DMS153 treated with DMSO at 0.1 percent for 48 hours (cell line): ENCODE data around the gene TSFM.
A peak's percentile ranks its signal among the peaks of the same experiment; 100 is the strongest.

ENCODE experiments used
- DNase-seq: peaks from one replicate; lab custom pipeline; 2025; ENCODE audit not compliant: unreplicated experiment; lab: John Stamatoyannopoulos, UW

Gene TSFM

GRCh38 chr12:57782608-57783465, at the start of gene TSFM:
TSFM (plus strand) TSS chr12:57782787; CDS start chr12:57782802, 15 bp downstream.
- peak; percentile 89 for DNase-seq

- DNase-seq: no peak
These were observed 48.7 kb upstream of the TSFM start for GRCh38 chr12:57733928-57734327.

- DNase-seq: no peak
These were observed 48.0 kb upstream of the TSFM start for GRCh38 chr12:57734591-57734990.

- no peak for DNase-seq
These were observed 47.3 kb upstream of the TSFM start for GRCh38 chr12:57735198-57735855.

DNA sequence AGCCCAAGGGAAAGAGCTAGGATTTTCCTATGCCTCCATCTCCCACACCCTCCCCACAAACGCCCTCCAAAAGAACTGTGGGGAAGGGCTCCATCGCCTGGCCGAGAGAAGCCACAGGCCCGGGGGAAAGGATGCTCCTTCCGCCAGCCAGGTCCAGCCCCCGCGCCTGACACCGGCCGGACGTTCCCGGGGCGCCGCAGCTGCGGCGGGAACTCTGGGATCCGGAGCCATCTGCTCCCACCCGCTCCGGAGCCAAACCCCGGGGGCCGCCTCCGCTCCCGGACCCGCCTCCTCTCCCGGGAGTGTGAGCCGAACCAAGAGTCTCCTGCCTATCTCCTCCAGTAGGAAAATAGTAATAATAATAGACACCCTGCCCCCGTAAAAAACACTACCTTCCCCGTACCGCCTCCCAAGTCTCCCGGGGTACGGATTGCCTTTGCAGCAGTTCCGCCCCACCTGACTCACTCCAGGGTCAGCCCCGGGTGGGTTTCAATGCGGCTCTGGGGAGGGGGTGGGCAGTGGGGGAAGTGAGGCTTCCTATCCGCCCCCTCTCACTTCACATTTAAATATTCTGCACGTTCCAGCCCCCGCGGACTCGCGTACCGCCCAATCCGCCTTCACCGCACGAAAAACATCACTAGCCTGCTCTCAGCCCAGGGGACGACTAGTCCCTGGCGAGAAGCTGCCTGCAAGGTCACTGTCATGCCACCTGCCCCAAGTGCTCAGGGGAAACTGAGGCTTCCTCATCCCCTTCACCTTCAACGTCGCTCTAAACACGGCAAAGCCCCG, 46.4 kb upstream of the TSFM start:
- DNase-seq: no peak

DNA sequence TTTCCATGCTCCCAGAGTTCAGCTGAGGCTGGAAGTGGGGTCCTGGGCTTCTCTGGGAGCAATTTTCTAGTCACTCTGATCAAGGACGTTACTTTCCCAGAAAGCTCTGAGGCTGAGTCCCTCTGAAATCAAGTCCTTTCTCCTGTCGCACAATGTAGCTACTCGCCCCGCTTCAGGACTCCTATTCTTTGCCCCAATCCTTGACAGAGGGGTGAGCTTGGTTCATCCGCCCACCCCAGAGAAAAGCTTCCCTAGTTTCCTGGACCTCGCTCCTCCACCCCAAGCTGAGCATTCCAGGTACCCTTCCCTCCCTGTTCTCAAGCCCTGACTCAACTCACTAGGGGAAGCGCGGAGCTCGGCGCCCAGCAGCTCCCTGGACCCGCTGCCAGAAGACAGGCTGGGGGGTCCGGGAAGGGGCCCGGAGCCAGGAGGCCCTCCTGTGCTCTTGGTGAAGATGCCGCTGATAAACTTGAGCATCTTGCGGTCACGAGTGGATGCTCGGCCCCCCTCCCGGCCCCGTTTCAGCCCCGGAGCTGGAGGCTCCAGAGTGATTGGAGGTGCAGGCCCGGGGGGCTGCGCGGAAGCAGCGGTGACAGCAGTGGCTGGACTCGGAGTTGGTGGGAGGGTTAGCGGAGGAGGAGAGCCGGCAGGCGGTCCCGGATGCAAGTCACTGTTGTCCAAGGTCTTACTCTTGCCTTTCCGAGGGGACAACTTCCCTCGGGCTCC, 45.7 kb upstream of the TSFM start:
- DNase-seq: no peak

GRCh38 chr12:57737467-57738460, 44.8 kb upstream of the TSFM start:
- DNase-seq: no peak

GRCh38 chr12:57738661-57739237, 43.8 kb upstream of the TSFM start, which contains the start of gene AGAP2:
AGAP2 (minus strand) TSS chr12:57738742; CDS start chr12:57738246, 496 bp downstream.
- DNase-seq: no peak

- DNase-seq: no peak
These were observed 43.2 kb upstream of the TSFM start for GRCh38 chr12:57739387-57739786.

DNA sequence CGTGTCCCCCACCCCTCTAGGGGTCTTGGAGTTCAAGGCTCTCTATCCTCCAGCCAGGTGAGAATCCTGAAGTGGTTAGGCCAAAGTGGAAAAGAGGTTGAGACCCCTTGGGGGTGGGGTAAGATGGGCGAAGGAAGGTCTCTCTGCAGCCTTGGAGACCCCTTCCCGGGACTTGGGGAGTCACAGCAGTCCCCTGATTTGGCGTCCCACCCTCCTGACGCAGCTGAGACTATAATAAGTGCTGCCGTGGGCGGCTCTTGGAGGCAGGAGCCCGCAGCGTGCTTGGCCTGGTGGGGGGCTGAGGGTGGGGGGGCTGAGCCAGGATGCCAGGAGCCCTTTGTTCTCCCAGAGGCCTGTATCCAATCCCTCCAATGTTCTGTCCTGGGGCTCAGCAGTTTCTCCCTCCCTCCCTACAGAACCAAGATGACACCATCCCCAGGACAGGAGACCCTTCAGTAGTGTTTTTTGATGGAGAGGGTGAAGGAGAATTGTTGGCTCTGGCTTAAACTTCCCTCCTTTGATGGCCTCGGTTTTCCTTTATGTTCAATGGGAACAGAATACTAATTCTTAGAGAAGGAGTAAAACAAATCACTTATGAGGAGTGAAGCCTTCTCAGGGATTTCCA, 42.6 kb upstream of the TSFM start:
- no peak for DNase-seq

DNA sequence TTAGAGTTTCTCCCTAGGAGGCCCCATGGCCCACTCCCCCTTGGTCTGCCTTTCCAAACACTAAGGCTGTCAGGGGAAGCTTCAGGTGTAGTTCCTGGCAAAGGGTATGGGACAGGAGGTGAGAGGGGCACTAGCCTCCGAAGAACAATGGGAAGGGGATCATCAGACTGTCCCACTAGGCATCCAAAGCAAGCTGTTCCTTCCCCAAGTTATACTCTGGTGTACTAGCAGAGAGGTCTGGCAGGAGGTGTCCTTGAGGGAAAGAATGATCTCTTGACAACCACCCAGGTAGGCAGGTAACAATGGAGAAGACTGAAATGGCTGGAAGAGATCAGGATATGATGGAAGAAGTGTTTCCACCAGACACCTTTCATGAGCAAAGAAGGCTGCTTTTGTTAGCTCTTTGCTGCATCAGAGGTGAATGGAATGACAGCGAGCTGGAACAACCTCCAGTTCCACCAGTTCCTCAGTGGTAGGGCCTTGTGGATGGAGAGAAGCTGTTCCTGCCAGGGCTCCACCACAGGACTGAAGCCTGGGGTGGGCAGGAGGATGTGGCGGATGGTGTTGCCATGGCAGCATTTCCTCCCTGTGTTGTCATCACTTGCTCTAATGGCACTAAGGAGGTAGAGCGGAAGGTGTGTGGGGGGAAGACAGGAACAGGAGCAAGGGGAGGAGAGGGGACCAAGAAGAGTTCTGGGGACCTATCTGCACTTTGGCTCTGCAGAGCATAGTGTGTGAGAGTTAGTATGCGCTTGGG, 41.8 kb upstream of the TSFM start:
- DNase-seq: no peak

DNA sequence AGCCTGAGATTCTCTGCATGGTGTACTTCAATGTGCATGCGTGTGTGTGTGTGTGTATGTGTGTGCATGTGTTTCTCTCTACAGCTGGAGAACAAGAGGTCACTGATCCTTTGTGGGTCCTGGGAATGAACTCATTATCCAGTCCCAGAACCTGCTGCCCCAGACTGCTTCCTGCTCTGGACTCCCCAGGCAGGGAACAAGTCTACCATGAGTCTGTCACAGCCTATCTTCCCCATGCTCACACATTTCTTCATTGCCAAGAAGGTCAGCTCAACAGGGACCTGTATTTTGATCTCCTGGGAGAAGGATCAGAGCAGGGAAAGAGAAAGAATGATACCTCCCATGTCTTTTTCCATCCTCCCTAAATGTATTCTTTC, 41.2 kb upstream of the TSFM start:
- no peak for DNase-seq

- DNase-seq: no peak
These were observed 40.5 kb upstream of the TSFM start for GRCh38 chr12:57741844-57742738.

GRCh38 chr12:57743769-57744168, 38.8 kb upstream of the TSFM start:
- no peak for DNase-seq

GRCh38 chr12:57744194-57744776, 38.3 kb upstream of the TSFM start:
- DNase-seq: peak; percentile 67

DNA sequence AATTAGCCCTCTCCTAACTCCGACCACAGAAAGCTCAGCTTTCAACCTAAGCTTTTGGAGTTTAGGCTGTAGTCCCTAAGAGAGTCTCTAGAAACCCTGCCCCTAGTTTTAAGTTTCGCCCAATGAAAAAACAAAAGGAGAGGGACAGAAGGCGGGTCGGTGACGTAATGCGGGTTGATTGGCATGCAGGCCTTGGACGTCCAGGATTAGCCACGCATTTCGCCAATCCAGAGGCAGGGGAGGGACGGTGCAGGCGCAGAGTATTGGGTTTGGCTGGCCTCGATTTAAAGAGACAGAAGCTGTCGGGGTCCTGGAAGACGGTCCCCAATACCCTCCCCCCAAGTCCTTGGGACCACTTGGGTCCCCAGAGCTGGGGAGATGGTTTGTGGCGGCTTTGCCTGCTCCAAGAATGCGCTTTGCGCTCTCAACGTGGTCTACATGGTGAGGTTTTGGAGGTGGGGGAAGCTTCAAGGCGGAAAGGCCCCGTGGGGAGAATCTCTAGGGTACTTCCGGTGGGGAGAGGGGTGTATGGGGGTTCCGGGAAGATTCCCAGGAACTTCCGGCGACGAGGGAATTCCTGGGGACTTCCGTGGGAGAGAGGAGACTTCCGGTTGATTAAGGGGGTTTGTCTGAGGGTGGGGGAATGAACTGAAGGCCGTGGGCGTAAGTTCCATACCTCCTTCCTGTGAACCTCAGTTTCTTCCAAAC, 37.7 kb upstream of the TSFM start, which contains the start of gene TSPAN31:
Gene TSPAN31 (plus strand): TSS at position 263 of the 708 bp plus-strand sequence. CDS start 116 bp downstream, at position 379.
- peak; percentile 94 for DNase-seq
